PC-3 (cell line): ENCODE results near the gene MSI1. TPM values are rescaled to one million over a fixed set of nuclear protein-coding genes. Genes with fewer than 3 reads are reported as not detected.

ENCODE experiments used
- ATAC-seq: fragments of 200-7000 bp; cut with Tn5 transposase; 2 replicates; pipeline ENCODE4 v1.9.1; 2020; ENCODE audit warnings: mild to moderate bottlenecking, moderate library complexity
- BruUV-seq: library from RNA; stranded (reverse); fragments of 400-500 nt; replicated peaks from 2 replicates; lab custom pipeline; 2021; lab: Mats Ljungman, UMichigan
- CTCF ChIA-PET: fragments of 300-600 bp; sonication (Branson Sonifier 250); formaldehyde crosslinking; loops from one replicate; lab custom pipeline; 2022; ENCODE audit warnings: antibody characterized with exemption; lab: Charles Lee
- POLR2A ChIA-PET: fragments of 300-600 bp; sonication (Branson Sonifier 250); formaldehyde crosslinking; loops from one replicate; lab custom pipeline; 2022; ENCODE audit warnings: antibody characterized with exemption; ENCODE audit not compliant: unreplicated experiment; lab: Charles Lee
- DNase-seq: peaks from one replicate; pipeline ENCODE4 v3.0.0-alpha.2; 2015
- H2AFZ ChIP-seq: fragments of 300-600 bp; sonication (generic); 2 replicates; pipeline ENCODE4 v1.6.0; 2016; ENCODE audit warnings: antibody characterized with exemption, low read length
- H3F3A ChIP-seq: fragments of 300-600 bp; sonication (generic); one replicate; pipeline ENCODE4 v1.6.0; 2017; ENCODE audit warnings: antibody characterized with exemption, low read length, control low read depth, mild to moderate bottlenecking; ENCODE audit not compliant: unreplicated experiment
- H3K27ac ChIP-seq: fragments of 300-600 bp; sonication (generic); 2 replicates; pipeline ENCODE4 v1.5.1; 2016; ENCODE audit warnings: mild to moderate bottlenecking, low read length
- H3K27me3 ChIP-seq: fragments of 300-600 bp; sonication (generic); 2 replicates; pipeline ENCODE4 v1.6.1; 2016; ENCODE audit warnings: low read length, mixed read lengths
- H3K36me3 ChIP-seq: fragments of 300-600 bp; sonication (generic); 2 replicates; pipeline ENCODE4 v1.6.1; 2016; ENCODE audit warnings: low read depth, mixed run types, low read length, mixed read lengths
- H3K4me1 ChIP-seq: fragments of 300-600 bp; sonication (generic); 2 replicates; pipeline ENCODE4 v1.5.1; 2016; ENCODE audit warnings: low read length; ENCODE audit not compliant: insufficient read depth
- H3K4me2 ChIP-seq: fragments of 300-600 bp; sonication (generic); 2 replicates; pipeline ENCODE4 v1.6.0; 2016; ENCODE audit warnings: low read length
- H3K4me3 ChIP-seq: fragments of 300-600 bp; sonication (generic); 2 replicates; pipeline ENCODE4 v1.5.1; 2016; ENCODE audit warnings: mild to moderate bottlenecking, low read length, mixed read lengths
- H3K79me2 ChIP-seq: fragments of 300-600 bp; sonication (generic); 2 replicates; pipeline ENCODE4 v1.6.1; 2017; ENCODE audit warnings: low read length, mixed read lengths
- H3K9ac ChIP-seq: fragments of 300-600 bp; sonication (generic); 2 replicates; pipeline ENCODE4 v1.6.0; 2016; ENCODE audit warnings: mild to moderate bottlenecking, low read length
- H3K9me2 ChIP-seq: fragments of 300-600 bp; sonication (generic); replicated peaks from 2 replicates; pipeline ENCODE4 v1.6.1; 2016; ENCODE audit warnings: mixed run types, low read length, mixed read lengths
- H3K9me3 ChIP-seq: fragments of 300-600 bp; sonication (generic); 2 replicates; pipeline ENCODE4 v1.6.1; 2016; ENCODE audit warnings: low read length, mixed read lengths
- H4K20me1 ChIP-seq: fragments of 300-600 bp; sonication (generic); 2 replicates; pipeline ENCODE4 v1.6.1; 2016; ENCODE audit warnings: low read length, mixed read lengths
- CTCF ChIP-seq: fragments of 300-600 bp; sonication (generic); conservative IDR thresholded peaks from 2 replicates; pipeline ENCODE4 v1.5.1; 2017; ENCODE audit warnings: antibody characterized with exemption, low read depth, mild to moderate bottlenecking, low read length
- EZH2 ChIP-seq: fragments of 300-600 bp; sonication (generic); IDR thresholded peaks from one replicate; pipeline ENCODE4 v1.6.1; 2017; ENCODE audit warnings: antibody characterized with exemption, mild to moderate bottlenecking, low read length; ENCODE audit not compliant: unreplicated experiment
- EZH2phosphoT487 ChIP-seq: fragments of 300-600 bp; sonication (generic); IDR thresholded peaks from 2 replicates; pipeline ENCODE4 v1.6.1; 2018; ENCODE audit warnings: mild to moderate bottlenecking, antibody characterized with exemption, low read length, borderline replicate concordance
- intact Hi-C: fragments of 100-400 bp; cut with micrococcal nuclease; formaldehyde crosslinking; loops from 2 replicates; pipeline ENCODE4 v1.9.0; 2023
- total RNA-seq: library from RNA; depleted of rRNA; stranded (reverse); fragments of >200 nt; gene quantifications from 2 replicates; pipeline ENCODE4 v1.2.3, GENCODE V29; 2014

Gene MSI1
- total RNA-seq, 1 experiment from 2014 or later = not detected

DNA sequence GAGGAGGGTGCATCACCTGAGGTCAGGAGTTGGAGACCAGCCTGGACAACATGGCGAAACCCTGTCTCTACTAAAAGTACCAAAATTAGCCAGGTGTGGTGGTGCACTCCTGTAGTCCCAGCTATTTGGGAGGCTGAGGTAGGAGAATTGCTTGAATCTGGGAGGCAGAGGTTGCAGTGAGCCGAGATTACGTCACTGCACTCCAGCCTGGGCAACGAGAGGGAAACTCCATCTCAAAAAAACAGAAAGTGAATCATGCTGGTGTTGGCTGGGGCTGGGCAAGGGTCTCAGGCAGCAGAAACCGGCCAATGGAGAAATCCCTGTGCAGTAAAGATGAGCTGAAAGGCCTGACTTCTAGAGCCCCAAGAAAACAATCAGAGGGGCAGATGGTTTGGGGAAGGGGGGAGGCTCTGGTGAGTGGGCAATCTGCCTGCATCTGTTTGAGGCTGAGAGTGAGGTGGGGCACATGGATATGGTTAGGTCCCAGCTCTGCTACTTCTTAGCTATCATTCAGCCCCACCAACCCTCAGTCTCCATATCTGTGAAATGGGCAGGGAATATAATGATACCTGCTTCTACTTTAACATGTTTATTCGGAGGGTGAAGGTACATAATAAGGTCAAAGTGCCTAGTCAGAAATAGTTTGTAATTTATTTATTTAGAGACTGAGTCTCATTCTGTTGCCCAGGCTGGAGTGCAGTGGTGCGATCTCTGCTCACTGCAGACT lies 47.7 kb upstream of the MSI1 start:
- Histone ChIP-seq H3K36me3 (no peaks in the 10 kb centered on the region), H4K20me1 (no peaks in the 10 kb centered on the region), H3K27ac (no peak overlapping the region), H3K27me3 (no peaks in the 10 kb centered on the region), H3K4me1 (no peaks in the 10 kb centered on the region), H3K79me2 (no peaks in the 10 kb centered on the region), H3K4me2 (no peak overlapping the region), H3K4me3 (no peak overlapping the region), H3K9me2 (no peaks in the 10 kb centered on the region), H2AFZ (no peak overlapping the region), H3F3A (no peaks in the 10 kb centered on the region), H3K9ac (no peak overlapping the region), H3K9me3 (no peaks in the 10 kb centered on the region)
- DNase-seq (no peak), ATAC-seq (no peak)
- BruUV-seq = no TSS peak
- ChIA-PET CTCF (no interaction called here), POLR2A (no interaction called here)
- intact Hi-C loops = no loop called here
- no peak for TF ChIP-seq EZH2phosphoT487
- TF ChIP-seq CTCF = no peak
- TF ChIP-seq EZH2 = no peak

- ChIA-PET POLR2A (no interaction called here), CTCF (no interaction called here)
- Histone ChIP-seq H3K36me3 (no peaks in the 10 kb centered on the region), H3K79me2 (no peaks in the 10 kb centered on the region), H3K27me3 (no peaks in the 10 kb centered on the region), H3K9me3 (no peaks in the 10 kb centered on the region), H3K4me2 (no peak overlapping the region), H3F3A (no peaks in the 10 kb centered on the region), H3K9ac (no peak overlapping the region), H2AFZ (no peak overlapping the region), H3K9me2 (no peaks in the 10 kb centered on the region), H3K27ac (no peak overlapping the region), H3K4me1 (no peaks in the 10 kb centered on the region), H3K4me3 (no peak overlapping the region), H4K20me1 (no peaks in the 10 kb centered on the region)
- BruUV-seq = no TSS peak
- DNase-seq (no peak), ATAC-seq (no peak)
- intact Hi-C loops = no loop called here
- TF ChIP-seq CTCF (no peak), EZH2phosphoT487 (no peak), EZH2 (no peak)
Measured at GRCh38 chr12:120413901-120414695, 45.1 kb upstream of the MSI1 start.

DNA sequence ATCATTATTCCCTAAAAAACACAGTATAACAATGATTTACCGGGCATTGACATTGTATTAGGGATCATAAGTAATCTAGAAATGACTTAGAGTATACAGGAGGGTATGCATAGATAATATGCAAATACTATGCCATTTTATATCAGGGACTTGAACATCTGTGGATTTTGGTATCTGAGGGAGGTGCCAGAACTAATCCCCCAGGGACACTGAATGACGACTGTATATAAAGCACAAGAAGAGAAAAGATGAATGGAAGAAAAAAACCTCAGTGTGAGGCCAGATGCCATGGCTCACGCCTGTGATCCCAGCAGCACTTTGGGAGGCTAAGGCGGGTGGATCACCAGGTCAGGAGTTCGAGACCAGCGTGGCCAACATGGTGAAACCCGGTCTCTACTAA lies 43.5 kb upstream of the MSI1 start:
- DNase-seq = no peak
- Histone ChIP-seq H3K36me3 (no peaks in the 10 kb centered on the region), H4K20me1 (no peaks in the 10 kb centered on the region), H3F3A (no peaks in the 10 kb centered on the region), H3K4me2 (no peak overlapping the region), H3K27ac (no peak overlapping the region), H3K9ac (no peak overlapping the region), H2AFZ (no peak overlapping the region), H3K9me3 (no peaks in the 10 kb centered on the region), H3K9me2 (no peaks in the 10 kb centered on the region), H3K27me3 (no peaks in the 10 kb centered on the region), H3K79me2 (no peaks in the 10 kb centered on the region), H3K4me3 (no peak overlapping the region), H3K4me1 (no peaks in the 10 kb centered on the region)
- ChIA-PET CTCF (no interaction called here), POLR2A (no interaction called here)
- TF ChIP-seq CTCF (no peak), EZH2 (no peak), EZH2phosphoT487 (no peak)
- no peak for ATAC-seq
- BruUV-seq = no TSS peak
- intact Hi-C loops = no loop called here
